ENCODE data around the gene ATP4B. TPM values are rescaled to one million over a fixed set of nuclear protein-coding genes. Genes with fewer than 3 reads are reported as not detected.

The ATP4B gene
- total and polyA plus RNA-seq, 2 experiments from 2014 or later = not detected

DNA sequence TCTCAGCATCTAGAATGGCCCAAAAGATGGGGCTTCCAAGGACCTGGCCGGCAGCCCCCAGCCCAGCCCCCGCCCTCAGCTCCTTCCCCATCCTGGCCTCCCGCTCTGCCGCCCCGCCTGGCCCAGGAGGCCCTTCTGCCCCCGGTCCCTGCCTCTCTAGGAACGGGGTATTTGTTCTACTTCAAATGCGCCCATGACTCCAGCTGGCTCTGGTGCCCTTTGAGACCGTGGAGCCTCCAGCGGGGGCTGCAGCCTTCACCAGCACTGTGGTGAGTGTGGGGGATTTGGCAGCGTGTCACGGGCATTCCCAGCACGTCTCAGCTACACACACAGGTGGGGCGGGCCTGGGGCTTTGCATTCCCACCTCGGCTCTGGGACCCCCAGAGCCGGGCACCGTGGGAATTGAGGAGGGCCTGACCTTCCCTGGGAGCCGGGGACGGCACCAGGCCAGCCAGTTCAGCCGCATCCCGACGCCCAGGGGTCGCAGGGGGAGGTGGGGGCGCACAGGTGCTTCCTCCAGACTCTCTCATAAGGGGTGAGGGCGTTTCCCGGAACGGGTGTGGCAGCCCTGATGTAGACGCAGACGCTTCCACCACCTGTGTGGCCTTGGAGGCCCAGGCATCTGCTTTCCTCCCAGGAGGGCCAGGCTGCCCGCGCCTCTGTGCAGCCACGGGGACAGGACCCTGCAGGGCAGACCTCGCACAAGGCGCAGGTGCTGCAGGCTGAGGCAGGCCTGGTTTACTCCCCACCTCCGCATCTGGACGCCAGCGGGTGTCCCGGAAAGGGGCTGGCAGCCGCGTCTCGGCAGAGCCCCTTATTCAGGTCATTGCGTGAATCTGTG lies 947 bp downstream of the ATP4B start:
- Histone ChIP-seq H3K36me3 (ENCODE audit: low read depth) (no peaks in the 10 kb centered on the region), H4K20me1 (ENCODE audit: insufficient read depth) (no peaks in the 10 kb centered on the region), H3K9me3 (ENCODE audit: low read depth) (no peaks in the 10 kb centered on the region), H3K4me3 (no peak overlapping the region), H3K9me2 (ENCODE audit: insufficient read depth) (no peaks in the 10 kb centered on the region), H3K9ac (no peak overlapping the region), H3K4me2 (ENCODE audit: unreplicated experiment) (no peak overlapping the region), H3K27me3 (replicated peaks; ENCODE audit: insufficient read depth) (no peaks in the 10 kb centered on the region; the same call in 1 of the 2 replicates), H2AFZ (no peak overlapping the region), H3K27ac (no peak overlapping the region), H3F3A (ENCODE audit: insufficient read depth) (no peaks in the 10 kb centered on the region), H3K4me1 (ENCODE audit: insufficient read depth) (no peaks in the 10 kb centered on the region), H3K79me2 (ENCODE audit: insufficient read depth) (no peaks in the 10 kb centered on the region)
- WGBS, 2 experiments (ENCODE audit: low coverage in 1 of 2, low lambda C conversion rate in 2 of 2, missing lambda C conversion rate in 2 of 2) = 54 to 60% methylated on average over 36 to 37 of the region's 42 CpGs
- DNase-seq = no peak
- in situ Hi-C loops (cut with MboI) = no loop called here
- TF ChIP-seq EZH2 (IDR thresholded peaks at IDR 0.05; ENCODE audit: insufficient read depth, poor library complexity, severe bottlenecking) = no peak

DNA sequence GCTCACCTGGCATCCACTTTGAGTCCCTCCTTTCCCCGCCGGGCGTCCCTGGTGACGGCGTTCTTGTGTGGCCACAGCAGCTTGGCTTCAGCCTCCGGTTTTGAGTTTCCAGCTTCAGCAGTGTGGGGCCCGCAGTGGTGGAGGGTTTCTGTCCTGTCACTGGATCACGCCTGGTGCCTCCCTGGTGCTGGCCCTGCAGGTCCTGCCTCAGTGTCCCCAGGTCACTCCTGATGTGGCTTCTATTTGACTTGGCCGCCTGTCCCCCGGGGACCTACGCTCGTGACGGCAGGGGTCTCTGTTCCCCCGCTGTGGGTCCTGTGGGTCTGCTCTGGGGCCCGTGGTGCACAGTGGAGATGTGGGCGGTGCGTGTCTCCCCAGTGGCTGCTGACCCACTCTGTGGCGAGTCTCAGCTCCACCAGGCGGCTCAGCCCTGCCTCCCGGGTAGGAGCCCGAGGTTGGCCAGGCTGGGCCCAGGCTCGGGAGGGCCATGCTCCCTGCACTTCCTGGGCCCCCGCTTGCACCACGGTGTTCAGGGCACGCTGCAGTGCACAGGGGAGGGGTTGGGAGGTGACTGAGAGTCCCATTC lies 1.9 kb downstream of the ATP4B start:
- Histone ChIP-seq H3K9me2 (ENCODE audit: insufficient read depth) (no peaks in the 10 kb centered on the region), H3K27me3 (replicated peaks; ENCODE audit: insufficient read depth) (no peaks in the 10 kb centered on the region; the same call in 1 of the 2 replicates), H3K9ac (no peak overlapping the region), H3K9me3 (ENCODE audit: low read depth) (no peaks in the 10 kb centered on the region), H4K20me1 (ENCODE audit: insufficient read depth) (no peaks in the 10 kb centered on the region), H3K27ac (no peak overlapping the region), H3K4me3 (no peak overlapping the region), H3K36me3 (ENCODE audit: low read depth) (no peaks in the 10 kb centered on the region), H2AFZ (no peak overlapping the region), H3K4me1 (ENCODE audit: insufficient read depth) (no peaks in the 10 kb centered on the region), H3K79me2 (ENCODE audit: insufficient read depth) (no peaks in the 10 kb centered on the region), H3F3A (ENCODE audit: insufficient read depth) (no peaks in the 10 kb centered on the region), H3K4me2 (ENCODE audit: unreplicated experiment) (no peak overlapping the region)
- WGBS, 2 experiments (ENCODE audit: low coverage in 1 of 2, low lambda C conversion rate in 2 of 2, missing lambda C conversion rate in 2 of 2) = 81 to 85% methylated on average over 17 to 25 of the region's 25 CpGs
- no peak for TF ChIP-seq EZH2phosphoT487 (IDR thresholded peaks at IDR 0.05; ENCODE audit: insufficient read depth, low read depth)
- TF ChIP-seq EZH2 (IDR thresholded peaks at IDR 0.05; ENCODE audit: insufficient read depth, poor library complexity, severe bottlenecking) = no peak
- no peak for DNase-seq
- in situ Hi-C loops (cut with MboI) = no loop called here

DNA sequence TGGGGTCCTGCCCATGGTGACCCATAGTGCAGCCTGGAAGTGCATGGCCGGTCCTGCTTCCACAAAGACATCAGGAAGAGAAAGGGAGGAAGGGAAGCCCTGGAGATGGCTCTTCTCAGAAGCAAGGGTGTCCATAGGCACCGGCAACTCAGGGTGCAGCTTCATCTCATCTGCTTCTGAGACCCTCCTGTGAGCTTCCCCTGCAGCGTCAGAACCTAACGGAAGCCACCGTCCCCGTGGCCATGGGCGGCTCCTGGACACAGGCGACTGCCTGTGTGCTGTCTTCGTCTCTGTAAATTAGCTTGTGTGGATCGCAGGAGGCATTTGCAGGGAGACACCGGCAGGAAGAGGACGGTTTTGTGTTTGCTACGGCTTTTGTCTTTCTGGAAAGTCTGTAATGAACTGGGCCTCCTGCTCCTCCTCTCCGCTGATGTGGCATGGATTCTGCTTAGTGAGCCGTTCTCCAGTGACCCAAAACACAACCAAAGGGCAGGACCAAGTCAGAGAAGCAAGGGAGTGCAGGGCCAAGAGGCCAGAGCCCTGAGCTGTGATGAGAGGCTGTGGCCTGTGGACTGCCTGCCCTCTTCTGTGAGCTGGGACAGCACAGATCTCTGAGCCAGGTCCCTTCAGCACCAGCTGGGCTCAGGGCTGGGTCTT lies 2.5 kb downstream of the ATP4B start:
- H3K79me2 ChIP-seq (ENCODE audit: insufficient read depth) = no peaks in the 10 kb centered on the region
- H3K27ac ChIP-seq = no peak overlapping the region
- DNase-seq = no peak
- H3K9me3 ChIP-seq (ENCODE audit: low read depth) = no peaks in the 10 kb centered on the region
- no peak overlapping the region for H2AFZ ChIP-seq
- no peaks in the 10 kb centered on the region for H3K9me2 ChIP-seq (ENCODE audit: insufficient read depth)
- no peaks in the 10 kb centered on the region for H3K36me3 ChIP-seq (ENCODE audit: low read depth)
- H3K9ac ChIP-seq = no peak overlapping the region
- no peak overlapping the region for H3K4me2 ChIP-seq (ENCODE audit: unreplicated experiment)
- TF ChIP-seq EZH2phosphoT487 (IDR thresholded peaks at IDR 0.05; ENCODE audit: insufficient read depth, low read depth) (no peak), EZH2 (IDR thresholded peaks at IDR 0.05; ENCODE audit: insufficient read depth, poor library complexity, severe bottlenecking) (no peak)
- H3K27me3 ChIP-seq (replicated peaks; ENCODE audit: insufficient read depth) = no peaks in the 10 kb centered on the region; the same call in 1 of the 2 replicates
- no peak overlapping the region for H3K4me3 ChIP-seq
- H3K4me1 ChIP-seq (ENCODE audit: insufficient read depth) = no peaks in the 10 kb centered on the region
- no peaks in the 10 kb centered on the region for H4K20me1 ChIP-seq (ENCODE audit: insufficient read depth)
- H3F3A ChIP-seq (ENCODE audit: insufficient read depth) = no peaks in the 10 kb centered on the region
- 71 to 72% methylated on average over 15 of the region's 15 CpGs for WGBS, 2 experiments (ENCODE audit: low coverage in 1 of 2, low lambda C conversion rate in 2 of 2, missing lambda C conversion rate in 2 of 2)
- in situ Hi-C loops (cut with MboI) = no loop called here

DNA sequence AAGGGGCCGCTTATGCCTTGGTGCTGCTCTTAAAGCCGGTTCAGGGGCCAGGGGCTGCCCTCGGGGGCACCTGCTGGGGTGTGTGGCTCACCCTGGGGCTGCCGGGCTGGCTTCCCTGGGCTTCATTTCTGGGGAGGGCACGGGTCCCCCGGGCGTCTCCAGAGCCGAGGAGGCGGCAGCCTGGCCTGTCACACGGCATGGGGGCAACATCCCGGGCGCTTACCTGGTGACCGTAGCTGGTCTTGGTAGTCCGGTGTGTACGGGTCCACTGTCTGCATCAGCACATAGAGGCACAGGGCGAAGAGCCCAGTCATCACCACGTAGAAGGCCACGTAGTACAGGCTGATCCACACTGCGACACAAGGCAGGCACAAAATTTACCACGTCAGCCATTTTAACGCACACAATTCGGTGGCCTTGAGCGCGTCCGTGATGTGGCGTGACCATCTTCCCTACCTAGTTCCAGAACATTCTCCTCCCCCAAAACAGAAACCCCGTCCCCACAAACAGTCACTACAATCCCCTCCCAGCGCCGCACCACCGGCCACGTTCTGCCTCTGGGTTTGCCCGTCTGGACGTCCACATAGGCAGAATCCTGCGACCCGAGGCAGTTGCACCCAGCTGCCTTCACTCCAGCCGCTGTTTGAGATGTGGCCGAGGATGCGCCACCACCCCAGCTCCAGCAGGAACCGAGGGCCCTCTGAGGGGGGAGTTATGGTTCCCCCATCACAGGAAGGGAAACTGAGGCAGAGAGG lies 3.2 kb downstream of the ATP4B start:
- H3F3A ChIP-seq (ENCODE audit: insufficient read depth) = no peaks in the 10 kb centered on the region
- no peak for DNase-seq
- no peaks in the 10 kb centered on the region for H3K9me2 ChIP-seq (ENCODE audit: insufficient read depth)
- H3K27me3 ChIP-seq (replicated peaks; ENCODE audit: insufficient read depth) = no peaks in the 10 kb centered on the region
- no peaks in the 10 kb centered on the region for H3K4me1 ChIP-seq (ENCODE audit: insufficient read depth)
- H3K27ac ChIP-seq = no peak overlapping the region
- no peaks in the 10 kb centered on the region for H3K9me3 ChIP-seq (ENCODE audit: low read depth)
- no peaks in the 10 kb centered on the region for H3K79me2 ChIP-seq (ENCODE audit: insufficient read depth)
- in situ Hi-C loops (cut with MboI) = no loop called here
- TF ChIP-seq EZH2phosphoT487 (IDR thresholded peaks at IDR 0.05; ENCODE audit: insufficient read depth, low read depth) (no peak), EZH2 (IDR thresholded peaks at IDR 0.05; ENCODE audit: insufficient read depth, poor library complexity, severe bottlenecking) (no peak)
- no peak overlapping the region for H3K4me3 ChIP-seq
- H3K36me3 ChIP-seq (ENCODE audit: low read depth) = no peaks in the 10 kb centered on the region
- H3K4me2 ChIP-seq (ENCODE audit: unreplicated experiment) = no peak overlapping the region
- no peaks in the 10 kb centered on the region for H4K20me1 ChIP-seq (ENCODE audit: insufficient read depth)
- WGBS, 2 experiments (ENCODE audit: low coverage in 1 of 2, low lambda C conversion rate in 2 of 2, missing lambda C conversion rate in 2 of 2) = 81 to 85% methylated on average over 32 to 39 of the region's 39 CpGs
- H2AFZ ChIP-seq = no peak overlapping the region
- no peak overlapping the region for H3K9ac ChIP-seq

All from GM23248 (cell line).